Right ventricle myocardium inferior (tissue), 1 donor: ENCODE measurements around the gene CUEDC1. TPM values are rescaled to one million over a fixed set of nuclear protein-coding genes. Genes with fewer than 3 reads are reported as not detected.

ENCODE experiments used
- total RNA-seq: library from RNA; stranded (reverse); fragmentation: NEBNext Ultra II Directional; extraction: Animal tissue kit (Norgen Biotek cat#: 25700); gene quantifications from one replicate; pipeline ENCODE4 v1.2.1, GENCODE V29; 2021
- donor health status: DM: no; HTN: yes; CAD: no; lungs with severe emphysema.

Gene CUEDC1
- total RNA-seq, 1 donor from 2014 or later, result 49.1 TPM

Other genes with a start within 250 kb of the CUEDC1 start
- gene CCDC182, start 210.1 kb downstream of the CUEDC1 start, total RNA-seq, result not detected
- 86.7 TPM for gene MRPS23, start 105.4 kb downstream of the CUEDC1 start, total RNA-seq
- gene VEZF1, start 32.8 kb upstream of the CUEDC1 start, total RNA-seq, result 74.2 TPM
- 92.8 TPM for gene SRSF1, start 51.8 kb upstream of the CUEDC1 start, total RNA-seq
- 81.4 TPM for gene DYNLL2, start 128.0 kb upstream of the CUEDC1 start, total RNA-seq
- gene OR4D1, start 193.0 kb upstream of the CUEDC1 start, total RNA-seq, result not detected
- gene OR4D2, start 211.6 kb upstream of the CUEDC1 start, total RNA-seq, result not detected
- gene EPX, start 237.3 kb upstream of the CUEDC1 start, total RNA-seq, result not detected